ENCODE data around the gene IQCK.

The IQCK gene

DNA sequence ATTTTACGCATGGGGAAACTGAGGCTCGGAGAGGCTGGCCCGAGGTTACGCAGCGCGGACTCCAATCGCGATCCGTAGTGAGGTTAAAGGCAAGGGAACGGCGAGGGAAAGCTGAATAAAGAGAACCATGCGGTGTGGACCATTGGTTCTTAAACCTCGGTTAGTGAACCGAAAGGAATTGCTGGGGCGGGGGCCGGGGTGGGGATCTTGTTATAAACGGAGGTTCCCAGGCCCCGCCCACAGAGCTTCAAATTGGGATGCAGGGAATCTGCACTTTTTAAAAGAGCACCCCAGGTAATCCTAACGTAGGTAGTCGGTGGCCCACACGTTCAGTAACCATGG, 524 bp downstream of the IQCK start:
- DNase-seq (ENCODE audit: low read depth) = no peak

DNA sequence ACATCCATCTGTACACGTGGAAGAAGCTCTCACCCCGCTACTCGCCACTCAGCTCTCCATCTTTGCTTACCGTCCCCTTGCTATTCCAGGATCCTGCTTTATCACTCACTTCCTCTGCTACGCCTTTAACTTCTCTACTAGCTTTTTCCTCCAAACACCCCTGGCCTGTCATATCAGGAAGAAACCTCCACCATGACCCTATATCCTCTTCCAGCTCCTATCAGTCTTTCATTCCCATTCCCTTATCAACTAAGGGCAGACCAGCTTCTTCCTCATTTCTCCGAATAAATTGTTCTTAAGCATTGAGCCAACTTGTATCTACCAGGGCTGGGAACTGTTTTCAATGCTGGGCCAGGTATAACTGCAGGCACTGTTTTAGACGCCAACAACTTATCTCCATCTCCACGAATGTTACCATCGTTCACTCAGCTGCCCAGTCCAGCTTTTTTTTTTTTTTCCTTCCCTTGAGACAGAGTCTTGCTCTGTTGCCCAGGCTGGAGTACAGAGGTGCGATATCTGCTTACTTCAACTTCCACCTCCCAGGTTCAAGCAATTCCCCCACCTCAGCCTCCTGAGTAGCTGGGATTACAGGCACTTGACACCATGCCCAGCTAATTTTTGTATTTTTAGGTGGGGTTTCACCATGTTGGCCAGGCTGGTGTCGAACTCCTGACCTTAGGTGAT, 4.3 kb downstream of the IQCK start:
- DNase-seq (ENCODE audit: low read depth) = no peak

DNA sequence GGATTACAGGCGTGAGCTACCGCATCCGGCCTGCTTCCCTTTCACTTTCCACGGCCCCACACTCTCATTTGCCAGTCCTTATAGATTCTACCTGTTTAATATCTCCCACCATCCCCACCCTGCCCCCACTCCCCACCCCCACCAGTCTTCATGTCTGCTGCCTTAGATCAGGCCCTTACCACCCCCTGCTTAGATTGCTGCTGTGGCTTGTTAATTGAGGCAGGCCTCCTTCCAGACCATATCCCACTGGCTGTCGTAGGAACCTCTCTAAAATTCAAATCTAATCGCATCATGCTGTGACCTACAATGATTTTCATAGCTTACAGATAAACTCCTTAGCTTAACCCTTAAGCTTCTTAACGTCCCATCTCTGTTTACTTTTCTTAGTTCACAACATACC, 4.9 kb downstream of the IQCK start:
- DNase-seq (ENCODE audit: low read depth) = no peak

DNA sequence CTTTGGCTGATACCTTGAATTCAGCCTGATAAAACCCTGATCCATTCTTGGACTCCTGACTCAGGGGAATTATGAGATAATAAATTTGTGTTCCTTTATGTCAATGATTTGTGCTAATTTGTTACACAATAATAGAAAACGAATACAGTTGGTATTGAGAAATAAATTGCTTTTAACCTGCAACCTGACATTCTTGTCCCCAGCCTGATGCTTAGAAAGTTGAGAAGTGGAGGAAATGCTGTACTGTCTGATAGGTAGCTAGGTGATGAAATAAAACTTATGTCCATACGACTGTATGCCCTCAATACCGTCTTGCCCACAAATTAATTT, 10.5 kb downstream of the IQCK start:
- no peak for DNase-seq (ENCODE audit: low read depth)

DNA sequence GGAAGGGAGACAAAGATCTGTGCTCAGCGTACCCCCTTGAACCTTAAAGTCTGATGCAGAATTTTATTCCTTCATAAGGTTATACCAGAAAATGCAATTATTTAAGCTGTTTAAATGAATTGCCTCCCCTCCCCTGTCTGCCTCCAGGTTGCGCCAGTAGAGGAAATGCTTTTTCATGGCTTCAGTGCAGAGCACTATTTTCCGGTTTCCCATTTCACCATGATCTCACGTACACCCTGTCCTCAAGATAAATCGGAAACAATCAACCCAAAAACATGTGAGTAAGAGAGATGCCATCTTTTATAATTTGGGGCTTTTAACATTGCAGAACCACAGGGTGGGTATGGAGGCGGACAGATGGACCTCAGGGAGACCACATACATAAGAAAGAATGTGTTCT, 15.5 kb downstream of the IQCK start:
- DNase-seq (ENCODE audit: low read depth) = no peak

DNA sequence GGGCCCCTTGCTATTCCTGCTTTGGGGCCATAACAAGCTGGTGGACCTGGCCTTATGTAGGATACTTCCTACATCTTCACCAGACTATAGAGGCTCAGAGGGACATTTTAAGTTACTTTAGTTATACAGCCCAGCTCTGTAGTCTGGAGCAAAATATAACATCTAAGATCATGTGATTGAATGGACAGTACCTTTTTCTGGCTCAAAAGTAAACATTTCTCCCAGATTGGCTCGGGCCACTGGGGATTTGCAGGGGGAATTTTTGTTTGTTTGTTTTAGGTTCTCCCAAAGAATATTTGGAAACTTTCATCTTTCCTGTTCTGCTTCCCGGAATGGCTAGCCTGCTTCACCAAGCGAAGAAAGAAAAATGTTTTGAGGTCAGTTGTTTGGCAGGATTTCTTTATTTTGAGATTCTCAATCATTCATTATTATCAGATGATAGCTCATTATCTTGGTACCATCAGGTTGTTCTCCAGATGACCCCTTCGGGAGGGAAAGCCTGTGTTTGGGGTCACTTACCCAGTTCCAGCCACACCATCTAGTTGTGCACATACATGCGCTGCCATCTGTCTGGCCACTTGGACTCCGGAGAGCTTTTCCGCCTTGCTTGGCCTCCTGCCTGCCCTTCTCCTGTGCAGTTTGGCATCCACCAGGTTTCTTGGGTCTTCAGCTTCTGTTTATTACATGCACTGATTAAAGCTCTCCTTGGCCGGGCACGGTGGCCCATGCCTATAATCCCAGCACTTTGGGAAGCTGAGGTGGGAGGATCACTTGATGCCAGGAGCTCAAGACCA, 17.2 kb downstream of the IQCK start:
- no peak for DNase-seq (ENCODE audit: low read depth)

DNA sequence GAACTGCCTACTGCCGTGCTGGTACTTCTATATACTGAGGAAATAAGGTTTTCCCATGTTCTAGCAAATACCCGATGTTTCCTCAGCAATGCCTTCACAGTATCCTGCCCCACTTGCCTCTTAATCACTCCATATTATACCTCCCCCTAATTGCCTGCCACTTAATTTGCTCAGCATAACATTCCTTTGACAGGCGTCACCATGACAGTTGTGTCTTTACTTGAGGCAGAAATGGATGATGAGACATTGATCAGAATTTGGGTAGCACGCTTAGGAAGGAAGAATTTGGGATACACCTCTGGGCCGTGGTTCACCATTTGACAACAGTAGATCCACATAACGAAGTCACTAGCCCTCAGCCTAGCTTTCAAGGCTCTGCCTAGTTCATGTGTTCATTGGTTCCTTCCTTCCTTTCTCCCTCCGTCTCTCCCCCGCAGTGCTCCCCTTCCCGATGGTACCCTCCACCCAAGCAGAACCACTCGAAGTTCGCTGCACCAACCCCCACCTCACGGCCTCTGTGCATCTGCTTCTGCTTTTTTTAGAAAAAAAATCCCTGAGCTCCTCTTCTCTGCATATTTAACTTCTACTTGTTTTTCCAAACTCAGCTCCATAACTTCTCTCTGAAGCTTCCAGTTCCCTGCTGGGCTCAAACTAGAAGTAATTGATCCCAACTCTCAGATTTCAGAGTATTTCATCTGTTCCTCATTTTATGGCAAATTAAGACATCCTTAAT, 19.4 kb downstream of the IQCK start:
- DNase-seq (ENCODE audit: low read depth) = no peak

DNA sequence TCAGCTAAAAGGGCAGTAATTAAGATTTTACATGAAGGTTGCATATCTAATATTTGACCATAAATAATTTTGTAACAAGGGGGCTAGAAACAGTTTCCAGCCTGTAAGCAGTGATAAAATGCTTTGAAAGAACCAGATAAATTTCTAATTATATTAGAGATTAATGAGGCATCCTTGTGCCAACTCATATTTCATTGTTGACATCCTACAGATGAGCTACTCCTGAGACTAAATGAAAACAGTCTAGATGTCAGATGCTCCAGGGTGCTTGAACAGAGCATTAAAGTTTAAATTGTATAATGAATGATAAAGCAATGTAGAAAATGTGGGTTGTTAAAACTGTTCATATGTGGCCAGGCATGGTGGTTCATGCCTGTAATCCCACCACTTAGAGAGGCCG, 23.3 kb downstream of the IQCK start:
- no peak for DNase-seq (ENCODE audit: low read depth)

DNA sequence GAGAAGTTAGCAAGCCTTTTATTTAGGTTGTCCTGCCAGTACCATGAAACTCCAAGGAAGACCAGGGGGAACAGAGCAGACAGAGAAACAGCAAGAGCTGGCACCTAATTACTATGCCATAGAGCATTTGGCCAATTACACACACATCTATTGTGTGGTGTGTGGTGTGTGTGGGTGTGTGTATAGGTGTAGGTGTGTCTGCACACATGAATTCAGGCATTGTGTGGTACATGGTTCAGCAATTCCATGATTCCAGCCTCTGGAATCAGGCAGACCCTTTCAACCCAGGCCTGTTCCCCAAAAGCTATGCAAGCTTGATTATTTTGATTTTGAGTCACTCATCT, 25.7 kb downstream of the IQCK start:
- DNase-seq (ENCODE audit: low read depth) = no peak

DNA sequence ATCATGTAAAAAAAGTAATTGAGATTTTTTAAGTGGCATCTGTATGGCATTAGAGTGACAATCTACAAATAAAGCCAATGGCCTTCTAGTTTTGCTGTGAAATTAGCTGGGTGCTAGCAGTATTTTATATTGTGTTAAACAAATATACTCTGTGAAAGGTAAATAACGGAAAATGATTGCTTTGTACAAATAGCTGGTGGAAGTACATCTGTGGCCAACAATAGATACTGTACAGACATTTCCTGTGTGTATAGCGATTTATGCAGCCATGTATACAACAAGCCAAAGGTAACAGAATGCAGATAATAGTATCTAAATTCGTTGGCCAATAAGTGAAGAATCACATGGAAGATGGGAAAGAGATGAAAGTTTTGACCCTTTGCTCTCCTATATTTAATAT, 26.6 kb downstream of the IQCK start:
- DNase-seq (ENCODE audit: low read depth) = no peak

DNA sequence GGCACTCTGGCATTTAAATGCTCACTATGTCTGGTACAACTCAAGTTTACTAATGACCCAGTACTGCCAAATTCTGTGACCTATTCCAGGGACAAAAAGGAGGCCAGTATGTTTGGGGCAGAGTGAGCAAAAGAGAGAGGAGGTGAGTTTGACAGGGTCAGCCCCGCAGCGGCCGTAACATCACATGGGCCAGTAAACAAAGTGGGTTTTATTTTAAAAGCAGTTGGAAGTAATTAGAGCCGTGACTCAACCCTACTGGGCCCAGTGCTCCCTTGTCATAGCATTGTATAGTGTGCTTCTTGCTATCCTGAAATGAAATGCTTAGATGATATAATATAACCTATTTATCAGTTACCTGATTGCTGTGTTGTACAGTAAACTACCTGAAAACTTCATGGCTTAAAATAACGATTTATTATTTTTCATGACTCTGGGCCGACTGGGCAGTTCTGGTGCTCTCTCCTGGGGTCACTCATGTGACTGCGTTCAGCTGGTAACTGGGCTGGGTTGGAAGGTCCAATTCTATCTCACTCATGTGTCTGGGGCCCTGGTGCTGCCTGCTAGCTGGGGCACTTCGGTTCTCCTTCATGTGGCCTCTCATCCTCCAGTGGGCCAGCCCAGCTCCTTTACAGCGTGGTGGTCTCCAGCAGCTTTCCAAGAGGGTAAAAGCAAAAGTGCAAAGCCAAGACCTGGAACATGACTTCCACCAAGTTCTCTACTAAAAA, 27.4 kb downstream of the IQCK start:
- DNase-seq (ENCODE audit: low read depth) = peak; percentile 8

DNA sequence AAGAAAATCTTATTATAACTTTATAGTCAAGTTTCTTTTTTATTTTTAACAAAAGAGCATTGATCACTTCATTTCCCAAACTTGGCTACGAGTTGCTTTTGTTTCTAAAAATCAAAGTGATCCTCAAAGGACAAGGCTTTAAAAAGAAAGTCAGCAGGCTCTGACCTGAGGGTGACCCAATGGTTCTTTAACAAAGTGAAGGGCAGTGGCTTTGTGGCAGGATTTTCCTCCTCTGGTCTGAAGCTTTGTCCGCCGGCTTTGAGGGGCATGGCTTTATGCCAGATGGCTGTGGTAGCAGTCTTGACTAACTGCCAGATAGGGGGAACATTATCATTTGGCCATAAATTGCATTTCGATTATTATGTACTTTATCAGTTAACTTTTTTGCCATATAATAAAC, 28.5 kb downstream of the IQCK start:
- no peak for DNase-seq (ENCODE audit: low read depth)

DNA sequence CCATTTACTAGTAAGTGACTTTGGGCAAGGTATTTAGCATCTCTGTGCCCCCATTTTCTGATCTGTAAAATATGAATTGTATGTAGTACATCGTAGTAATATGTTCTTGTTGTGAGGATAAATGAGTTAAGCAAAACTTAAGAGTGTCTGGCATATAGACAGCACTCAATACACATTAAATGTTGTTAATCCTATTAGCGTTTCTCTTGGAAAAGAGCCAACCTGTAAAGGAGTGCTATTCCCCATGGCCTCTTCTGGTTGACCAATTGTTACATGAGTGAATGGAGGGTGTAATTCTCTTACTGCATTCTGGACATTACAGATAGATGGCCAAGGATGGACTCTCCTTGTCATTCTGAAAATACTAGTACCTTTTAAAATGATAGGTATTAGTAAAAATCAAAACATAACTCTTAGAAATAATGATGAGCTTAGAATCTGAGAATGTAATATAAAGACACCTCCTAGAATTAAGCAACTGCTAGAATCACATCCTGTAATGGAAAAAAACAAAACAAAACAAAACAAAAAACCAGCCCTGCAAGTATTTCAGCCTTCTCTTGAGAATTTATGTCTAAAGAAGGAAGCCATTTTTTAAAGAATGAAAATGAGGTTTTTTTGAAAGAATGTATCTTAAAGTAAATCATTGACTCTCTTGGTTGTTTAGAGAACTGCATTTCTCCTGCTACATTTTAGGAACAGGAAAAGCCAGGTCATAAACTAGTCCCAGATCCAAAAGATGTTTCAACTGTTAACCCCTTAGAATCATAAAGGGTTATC, 30.5 kb downstream of the IQCK start:
- DNase-seq (ENCODE audit: low read depth) = no peak

DNA sequence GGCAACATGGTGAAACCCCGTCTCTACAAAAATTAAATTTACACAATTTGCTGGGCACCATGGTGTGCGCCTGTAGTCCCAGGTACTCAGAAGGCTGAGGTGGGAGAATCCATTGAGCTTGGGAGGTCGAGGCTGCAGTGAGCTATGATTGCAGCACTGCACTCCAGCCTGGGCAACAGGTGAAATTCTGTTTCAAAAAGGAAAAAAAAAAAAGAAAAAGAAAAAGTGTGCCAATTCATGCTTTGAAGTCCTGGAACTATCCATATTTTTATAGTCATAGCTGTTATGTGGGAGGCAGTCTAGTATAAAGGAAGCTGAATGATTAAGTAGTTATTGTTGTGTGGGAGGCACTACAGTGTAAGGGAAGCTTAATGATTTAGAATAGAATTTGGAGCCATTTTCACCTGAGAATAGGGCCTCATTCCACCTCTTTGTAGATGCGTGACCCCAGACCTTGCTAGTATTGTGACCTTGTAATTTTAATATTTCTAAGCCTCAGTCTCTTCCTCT, 31.6 kb downstream of the IQCK start:
- no peak for DNase-seq (ENCODE audit: low read depth)

DNA sequence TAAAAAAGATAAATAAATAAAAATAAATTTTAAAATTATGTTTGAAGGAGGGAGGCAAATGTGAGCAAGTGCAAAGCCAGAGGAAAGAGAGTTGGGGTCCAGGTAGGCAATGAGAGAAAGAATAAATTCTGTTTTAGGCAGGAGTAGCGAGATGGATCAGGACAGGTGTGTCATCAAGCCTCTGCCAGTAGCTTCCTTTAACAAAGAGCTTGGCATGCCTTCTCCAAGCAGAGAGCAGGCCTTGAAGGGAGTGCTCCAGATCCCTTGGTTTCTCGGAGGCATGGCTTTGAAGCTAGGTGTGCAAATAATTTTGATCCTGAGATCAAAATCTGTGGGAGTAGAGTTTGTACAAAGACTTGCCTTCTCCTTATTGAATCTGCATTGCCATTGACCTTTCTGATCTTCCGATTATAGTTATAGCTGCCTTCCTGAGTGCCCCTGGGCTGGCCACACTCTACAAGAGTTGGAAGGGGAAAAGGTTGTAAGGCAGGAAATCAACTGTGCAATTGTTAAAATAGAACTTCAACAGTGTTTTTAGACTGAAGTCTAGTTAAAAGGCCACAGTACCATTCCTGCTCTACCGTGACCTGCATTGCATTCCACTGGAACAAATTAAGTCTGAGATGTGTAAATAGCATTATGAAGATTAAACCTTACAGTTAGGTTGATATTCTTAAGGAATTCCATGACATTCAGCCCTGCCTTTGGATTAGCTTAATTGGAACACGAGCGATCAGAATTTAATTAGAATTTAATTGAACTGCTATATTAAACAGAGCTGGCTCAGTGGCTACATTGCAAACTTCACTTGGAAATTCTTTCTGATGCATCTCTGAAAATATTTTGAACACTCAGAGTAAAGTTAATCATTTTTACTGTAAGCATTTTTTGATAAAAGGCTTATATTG, 33.7 kb downstream of the IQCK start:
- DNase-seq (ENCODE audit: low read depth) = no peak

DNA sequence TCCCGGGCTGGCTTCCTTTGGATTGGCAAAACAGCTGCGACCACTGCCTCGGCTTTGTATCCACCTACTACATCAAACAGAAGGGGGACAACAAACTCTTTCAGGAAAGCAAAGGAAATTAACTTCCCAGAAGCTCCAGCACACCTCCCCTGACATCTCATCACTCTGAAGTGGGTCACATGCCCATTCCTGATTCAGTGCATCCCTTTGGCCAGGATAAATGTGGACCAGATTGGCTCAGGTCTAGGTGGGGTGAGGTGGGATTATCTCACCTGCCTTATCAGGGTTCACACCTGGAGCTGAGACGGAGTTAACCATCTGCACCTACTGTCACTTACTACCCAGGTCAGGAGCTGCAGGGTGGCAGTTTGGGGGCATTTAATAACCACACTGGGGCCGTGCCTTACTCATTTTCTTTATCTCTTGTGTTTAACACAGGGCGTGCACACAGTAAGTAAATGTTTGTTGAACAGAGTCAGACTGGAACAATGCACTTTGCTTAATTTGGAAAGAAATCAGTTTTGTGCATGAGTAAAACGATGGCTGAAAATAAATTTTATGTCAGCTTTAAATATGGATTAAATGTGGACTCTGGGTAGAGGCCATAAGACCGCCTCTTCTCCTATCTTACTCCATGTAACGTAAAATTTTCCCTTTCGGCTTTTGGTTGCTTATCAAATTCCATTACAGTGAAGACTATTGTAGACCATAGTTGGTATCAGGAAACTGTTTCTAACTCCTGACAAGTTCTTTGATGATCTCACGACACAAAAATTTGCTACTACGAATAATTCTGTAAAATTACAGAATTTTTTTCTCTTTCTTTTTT, 36.0 kb downstream of the IQCK start:
- no peak for DNase-seq (ENCODE audit: low read depth)

DNA sequence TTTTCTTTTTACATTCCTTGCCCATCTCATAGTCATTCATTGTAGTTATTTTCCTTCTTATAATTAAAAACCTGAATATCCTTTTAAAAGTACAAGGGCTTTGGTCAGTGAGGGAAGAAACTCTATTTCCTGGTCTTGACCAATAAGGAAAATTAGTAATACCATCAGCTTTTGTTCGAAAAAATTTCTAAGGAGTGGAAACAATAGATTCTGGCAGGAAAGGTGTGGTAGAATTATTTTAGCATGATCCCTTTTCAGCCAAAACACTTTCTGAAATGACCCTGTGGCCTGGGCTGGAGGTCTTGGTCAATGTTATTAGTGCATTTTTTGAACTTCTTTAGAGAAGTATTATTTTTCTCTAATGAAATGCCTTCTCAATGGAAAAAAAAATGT, 36.6 kb downstream of the IQCK start:
- no peak for DNase-seq (ENCODE audit: low read depth)

DNA sequence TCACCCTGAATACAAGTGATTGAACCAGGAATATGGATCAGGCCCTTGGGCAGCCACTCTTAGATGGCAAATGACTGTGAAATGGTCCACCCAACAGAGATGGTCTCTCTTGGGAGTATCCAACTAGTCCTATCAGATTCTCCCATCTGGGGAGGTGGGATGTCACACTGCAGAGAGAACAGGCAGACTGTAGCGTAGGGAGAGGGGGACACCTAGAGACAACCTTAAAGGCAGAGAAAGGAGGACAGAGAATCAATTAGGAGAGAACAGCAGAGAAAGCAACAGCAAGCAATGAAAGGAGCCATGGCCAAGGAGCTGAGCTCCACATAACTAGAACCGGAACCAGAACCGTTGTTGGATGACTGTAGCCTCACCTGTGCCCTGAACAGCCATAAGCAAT, 37.2 kb downstream of the IQCK start:
- DNase-seq (ENCODE audit: low read depth) = no peak

DNA sequence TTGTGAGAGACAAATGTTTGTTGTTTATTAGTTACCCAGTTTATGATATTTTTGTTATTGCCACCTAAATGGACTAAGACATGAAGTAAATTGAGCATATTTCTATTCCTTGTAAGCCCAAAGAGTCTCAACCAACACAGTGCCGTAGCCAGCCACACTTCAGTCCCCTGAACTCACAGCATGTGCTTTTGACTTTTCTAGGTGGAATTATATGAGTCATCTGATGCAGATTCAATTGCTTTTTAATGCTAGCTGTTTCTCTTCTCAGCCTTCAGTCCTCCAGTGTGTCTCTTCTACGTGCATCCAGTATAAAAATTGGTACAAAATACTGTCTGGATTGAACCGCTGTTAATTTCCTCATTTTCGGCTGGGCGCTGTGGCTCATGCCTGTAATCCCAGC, 39.0 kb downstream of the IQCK start:
- DNase-seq (ENCODE audit: low read depth) = no peak

Measured in stromal cell of bone marrow (primary cell).